Panc1 (cell line): ENCODE data around the gene DHX38. TPM values are rescaled to one million over a fixed set of nuclear protein-coding genes. Genes with fewer than 3 reads are reported as not detected.

Experiments
- ATAC-seq: fragments of 200-7000 bp; cut with Tn5 transposase; 2 replicates; pipeline ENCODE4 v1.9.1; 2020; ENCODE audit warnings: mild to moderate bottlenecking, moderate library complexity
- BruUV-seq: library from RNA; stranded (reverse); fragments of 400-500 nt; replicated peaks from 2 replicates; lab custom pipeline; 2021; lab: Mats Ljungman, UMichigan
- CTCF ChIA-PET: fragments of 300-600 bp; sonication (Branson Sonifier 250); formaldehyde crosslinking; loops from one replicate; lab custom pipeline; 2022; ENCODE audit warnings: antibody characterized with exemption; lab: Charles Lee
- POLR2A ChIA-PET: fragments of 300-600 bp; sonication (Branson Sonifier 250); formaldehyde crosslinking; loops from one replicate; lab custom pipeline; 2022; ENCODE audit warnings: antibody characterized with exemption; lab: Charles Lee
- DNase-seq: peaks from one replicate; pipeline ENCODE4 v3.0.0-alpha.2; 2010; ENCODE audit warnings: low read depth, low spot score
- H3K27ac ChIP-seq: 2 replicates; pipeline ENCODE4 v1.5.1; 2011; ENCODE audit warnings: mild to moderate bottlenecking, low read length, inconsistent platforms
- H3K27me3 ChIP-seq: fragments of 200-500 bp; sonication (Bioruptor generic); 2 replicates; pipeline ENCODE4 v1.6.0; 2014; ENCODE audit warnings: low read length, inconsistent platforms; ENCODE audit not compliant: control insufficient read depth, insufficient read depth
- H3K36me3 ChIP-seq: fragments of 200-500 bp; sonication (Bioruptor generic); 2 replicates; pipeline ENCODE4 v1.5.1; 2014; ENCODE audit warnings: inconsistent platforms, mild to moderate bottlenecking, low read length, moderate library complexity; ENCODE audit not compliant: control insufficient read depth, insufficient read depth
- H3K4me1 ChIP-seq: 2 replicates; pipeline ENCODE4 v1.5.1; 2011; ENCODE audit warnings: inconsistent platforms, mild to moderate bottlenecking, low read length, moderate library complexity; ENCODE audit not compliant: control insufficient read depth, insufficient read depth
- H3K4me3 ChIP-seq, 2 experiments: 2 replicates each; pipeline ENCODE4 v1.5.1; 2011 to 2012; ENCODE audit warnings: low read depth in 2 of 2, low read length in 2 of 2, mild to moderate bottlenecking in 2 of 2, inconsistent platforms in 1 of 2, moderate library complexity in 1 of 2
- H3K9me3 ChIP-seq: fragments of 200-500 bp; sonication (Bioruptor generic); 2 replicates; pipeline ENCODE4 v1.5.1; 2014; ENCODE audit warnings: low read depth, mild to moderate bottlenecking, inconsistent platforms, low read length, moderate library complexity; ENCODE audit not compliant: control insufficient read depth, insufficient read depth
- POLR2AphosphoS5 ChIP-seq: IDR thresholded peaks from 2 replicates; pipeline ENCODE4 v1.6.1; 2012; ENCODE audit warnings: mild to moderate bottlenecking, low read depth, low read length, moderate library complexity
- SIN3A ChIP-seq: IDR thresholded peaks from 2 replicates; pipeline ENCODE4 v1.6.1; 2012; ENCODE audit warnings: low read depth, mild to moderate bottlenecking, low read length, moderate library complexity, borderline replicate concordance; ENCODE audit not compliant: insufficient read depth
- TCF7L2 ChIP-seq: IDR thresholded peaks from 2 replicates; pipeline ENCODE4 v1.6.1; 2011; ENCODE audit warnings: mild to moderate bottlenecking, low read depth, low read length, inconsistent platforms
- in situ Hi-C: cut with HindIII; loops from 2 replicates; pipeline ENCODE4 v1.10.0; 2016; ENCODE audit warnings: low sequenced_read_pairs, low pct_unique_long_range_greater_than_20kb
- intact Hi-C: fragments of 100-400 bp; cut with micrococcal nuclease; formaldehyde crosslinking; loops from one replicate; pipeline ENCODE4 v1.10.0; 2022; ENCODE audit not compliant: unreplicated experiment
- total RNA-seq: library from RNA; stranded (reverse); gene quantifications from one replicate; pipeline ENCODE4 v1.2.1, GENCODE V29; 2021; ENCODE audit not compliant: unreplicated experiment
- TF ChIP-seq, protein P1 (sequence below): fragments of 450-650 bp; IDR thresholded peaks from 2 replicates; pipeline ENCODE4 v1.5.1; 2017; ENCODE audit warnings: mild to moderate bottlenecking
- TF ChIP-seq, protein P2 (sequence below), 2 experiments: IDR thresholded peaks; 2 replicates each; pipeline ENCODE4 v1.6.1; 2011 to 2012; ENCODE audit warnings: low read depth in 2 of 2, control low read depth in 1 of 2, low read length in 1 of 2, mild to moderate bottlenecking in 1 of 2, moderate library complexity in 1 of 2; ENCODE audit not compliant: insufficient read depth in 1 of 2

DHX38 gene
- total RNA-seq, 1 experiment from 2014 or later = 45.5 TPM

DNA sequence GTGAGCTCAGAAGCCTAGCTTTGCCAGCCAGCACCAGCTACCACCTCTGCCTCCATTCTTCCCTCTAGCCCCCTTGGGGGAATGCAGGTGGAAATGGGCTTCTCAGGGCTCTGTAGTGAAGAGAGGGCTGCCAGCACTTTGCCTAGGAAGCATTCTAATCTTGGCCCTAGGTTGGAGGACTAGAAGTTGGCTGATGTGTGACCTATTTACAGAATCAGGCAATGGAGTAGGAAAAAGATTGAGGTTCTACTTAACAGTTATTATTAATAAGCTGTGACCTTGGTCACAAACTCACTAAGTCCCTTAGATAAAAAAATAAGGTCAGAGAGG is 19.9 kb downstream of the DHX38 start:
- POLR2A ChIA-PET = no interaction called here
- DNase-seq (no peak), ATAC-seq (no peak)
- Histone ChIP-seq H3K27ac (no peak overlapping the region), H3K4me3 (no peak overlapping the region), H3K4me1 (no peaks in the 10 kb centered on the region), H3K9me3 (no peaks in the 10 kb centered on the region), H3K36me3 (peaks cover 2% of the 10 kb centered on the region; the same call in 1 of the 2 replicates), H3K27me3 (no peaks in the 10 kb centered on the region)
- BruUV-seq = no TSS peak
- in situ Hi-C loops = no loop called here
- no peak for TF ChIP-seq TCF7L2
- TF ChIP-seq, protein P1, sequence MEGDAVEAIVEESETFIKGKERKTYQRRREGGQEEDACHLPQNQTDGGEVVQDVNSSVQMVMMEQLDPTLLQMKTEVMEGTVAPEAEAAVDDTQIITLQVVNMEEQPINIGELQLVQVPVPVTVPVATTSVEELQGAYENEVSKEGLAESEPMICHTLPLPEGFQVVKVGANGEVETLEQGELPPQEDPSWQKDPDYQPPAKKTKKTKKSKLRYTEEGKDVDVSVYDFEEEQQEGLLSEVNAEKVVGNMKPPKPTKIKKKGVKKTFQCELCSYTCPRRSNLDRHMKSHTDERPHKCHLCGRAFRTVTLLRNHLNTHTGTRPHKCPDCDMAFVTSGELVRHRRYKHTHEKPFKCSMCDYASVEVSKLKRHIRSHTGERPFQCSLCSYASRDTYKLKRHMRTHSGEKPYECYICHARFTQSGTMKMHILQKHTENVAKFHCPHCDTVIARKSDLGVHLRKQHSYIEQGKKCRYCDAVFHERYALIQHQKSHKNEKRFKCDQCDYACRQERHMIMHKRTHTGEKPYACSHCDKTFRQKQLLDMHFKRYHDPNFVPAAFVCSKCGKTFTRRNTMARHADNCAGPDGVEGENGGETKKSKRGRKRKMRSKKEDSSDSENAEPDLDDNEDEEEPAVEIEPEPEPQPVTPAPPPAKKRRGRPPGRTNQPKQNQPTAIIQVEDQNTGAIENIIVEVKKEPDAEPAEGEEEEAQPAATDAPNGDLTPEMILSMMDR = no peak
- TF ChIP-seq POLR2AphosphoS5 = no peak
- no peak for TF ChIP-seq SIN3A
- TF ChIP-seq, protein P2, sequence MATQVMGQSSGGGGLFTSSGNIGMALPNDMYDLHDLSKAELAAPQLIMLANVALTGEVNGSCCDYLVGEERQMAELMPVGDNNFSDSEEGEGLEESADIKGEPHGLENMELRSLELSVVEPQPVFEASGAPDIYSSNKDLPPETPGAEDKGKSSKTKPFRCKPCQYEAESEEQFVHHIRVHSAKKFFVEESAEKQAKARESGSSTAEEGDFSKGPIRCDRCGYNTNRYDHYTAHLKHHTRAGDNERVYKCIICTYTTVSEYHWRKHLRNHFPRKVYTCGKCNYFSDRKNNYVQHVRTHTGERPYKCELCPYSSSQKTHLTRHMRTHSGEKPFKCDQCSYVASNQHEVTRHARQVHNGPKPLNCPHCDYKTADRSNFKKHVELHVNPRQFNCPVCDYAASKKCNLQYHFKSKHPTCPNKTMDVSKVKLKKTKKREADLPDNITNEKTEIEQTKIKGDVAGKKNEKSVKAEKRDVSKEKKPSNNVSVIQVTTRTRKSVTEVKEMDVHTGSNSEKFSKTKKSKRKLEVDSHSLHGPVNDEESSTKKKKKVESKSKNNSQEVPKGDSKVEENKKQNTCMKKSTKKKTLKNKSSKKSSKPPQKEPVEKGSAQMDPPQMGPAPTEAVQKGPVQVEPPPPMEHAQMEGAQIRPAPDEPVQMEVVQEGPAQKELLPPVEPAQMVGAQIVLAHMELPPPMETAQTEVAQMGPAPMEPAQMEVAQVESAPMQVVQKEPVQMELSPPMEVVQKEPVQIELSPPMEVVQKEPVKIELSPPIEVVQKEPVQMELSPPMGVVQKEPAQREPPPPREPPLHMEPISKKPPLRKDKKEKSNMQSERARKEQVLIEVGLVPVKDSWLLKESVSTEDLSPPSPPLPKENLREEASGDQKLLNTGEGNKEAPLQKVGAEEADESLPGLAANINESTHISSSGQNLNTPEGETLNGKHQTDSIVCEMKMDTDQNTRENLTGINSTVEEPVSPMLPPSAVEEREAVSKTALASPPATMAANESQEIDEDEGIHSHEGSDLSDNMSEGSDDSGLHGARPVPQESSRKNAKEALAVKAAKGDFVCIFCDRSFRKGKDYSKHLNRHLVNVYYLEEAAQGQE (IDR thresholded peaks at IDR 0.05; ENCODE audit: insufficient read depth in 1 of 2, low read depth in 2 of 2, low read length in 1 of 2) = no peak
- intact Hi-C loops = no loop called here
- CTCF ChIA-PET = no interaction called here

DNA sequence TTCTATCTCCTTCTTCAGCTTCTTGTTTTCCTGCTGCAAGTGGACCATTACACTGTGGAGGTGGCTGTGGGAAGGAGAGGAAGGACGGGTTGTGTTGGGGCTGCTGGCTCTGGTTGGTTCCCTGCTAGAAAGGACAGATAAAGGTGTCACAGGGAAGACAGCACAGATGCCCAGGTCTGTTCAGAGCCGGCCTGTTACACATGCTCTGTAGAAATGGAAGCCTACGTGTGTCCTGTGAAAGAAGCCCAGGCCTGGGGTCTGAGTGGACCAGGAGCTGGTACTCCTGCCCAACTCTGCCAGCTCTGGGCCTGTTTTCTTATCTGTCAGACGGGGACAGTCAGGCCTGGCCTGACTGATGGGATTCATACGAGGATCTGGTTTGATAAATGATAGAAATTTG is 26.4 kb downstream of the DHX38 start:
- no TSS peak for BruUV-seq
- Histone ChIP-seq H3K4me3 (no peak overlapping the region), H3K27me3 (no peaks in the 10 kb centered on the region), H3K27ac (no peak overlapping the region), H3K9me3 (no peaks in the 10 kb centered on the region), H3K4me1 (no peaks in the 10 kb centered on the region), H3K36me3 (no peaks in the 10 kb centered on the region)
- TF ChIP-seq, protein P1 = no peak
- TF ChIP-seq POLR2AphosphoS5 (no peak), TCF7L2 (no peak), SIN3A (no peak)
- TF ChIP-seq, protein P2 (IDR thresholded peaks at IDR 0.05; ENCODE audit: insufficient read depth in 1 of 2, low read depth in 2 of 2, low read length in 1 of 2) = no peak
- ChIA-PET POLR2A (no interaction called here), CTCF (no interaction called here)
- ATAC-seq (no peak), DNase-seq (no peak)
- in situ Hi-C loops (no loop called here), intact Hi-C loops (no loop called here)
